DND-41 (cell line): ENCODE data around the gene RAB30.

Experiments
- ATAC-seq: fragments of 200-7000 bp; cut with Tn5 transposase; 3 replicates; pipeline ENCODE4 v1.9.1; 2021; ENCODE audit warnings: low read depth; ENCODE audit not compliant: insufficient read depth
- DNase-seq: peaks from one replicate; pipeline ENCODE4 v3.0.0-alpha.2; 2020
- H2AFZ ChIP-seq: 2 replicates; pipeline ENCODE4 v1.6.0; 2012; ENCODE audit warnings: low read depth, low read length
- H3K27ac ChIP-seq: 2 replicates; pipeline ENCODE4 v1.5.1; 2012; ENCODE audit warnings: low read length, inconsistent platforms
- H3K27me3 ChIP-seq: fragments of 200-600 bp; sonication (generic); 2 replicates; pipeline ENCODE4 v1.6.0; 2012; ENCODE audit warnings: low read length, mild to moderate bottlenecking, inconsistent platforms; ENCODE audit not compliant: insufficient read depth, poor library complexity
- H3K36me3 ChIP-seq: 2 replicates; pipeline ENCODE4 v1.5.1; 2012; ENCODE audit warnings: low read length, inconsistent platforms; ENCODE audit not compliant: insufficient read depth
- H3K4me1 ChIP-seq: 2 replicates; pipeline ENCODE4 v1.5.1; 2012; ENCODE audit warnings: mild to moderate bottlenecking, low read length; ENCODE audit not compliant: insufficient read depth
- H3K4me2 ChIP-seq: 2 replicates; pipeline ENCODE4 v1.6.0; 2012; ENCODE audit warnings: mild to moderate bottlenecking, moderate library complexity, low read length, inconsistent platforms; ENCODE audit not compliant: insufficient read depth
- H3K4me3 ChIP-seq, 2 experiments: fragments of 200-600 bp in 1 of 2; shearing (Covaris generic) in 1 of 2; 2 replicates each; pipeline ENCODE4 v1.5.1; 2012 to 2016; ENCODE audit warnings: inconsistent platforms in 2 of 2, low read length in 2 of 2, mild to moderate bottlenecking in 2 of 2, low read depth in 1 of 2, moderate library complexity in 1 of 2
- H3K79me2 ChIP-seq: 2 replicates; pipeline ENCODE4 v1.6.0; 2012; ENCODE audit warnings: low read length, inconsistent platforms; ENCODE audit not compliant: insufficient read depth
- H3K9ac ChIP-seq: 2 replicates; pipeline ENCODE4 v1.6.0; 2012; ENCODE audit warnings: low read depth, mild to moderate bottlenecking, inconsistent platforms, low read length, moderate library complexity
- H3K9me3 ChIP-seq: 2 replicates; pipeline ENCODE4 v1.5.1; 2012; ENCODE audit warnings: low read length, moderate library complexity, mild to moderate bottlenecking, inconsistent platforms; ENCODE audit not compliant: insufficient read depth, severe bottlenecking
- H4K20me1 ChIP-seq: 2 replicates; pipeline ENCODE4 v1.6.0; 2012; ENCODE audit warnings: low read length; ENCODE audit not compliant: insufficient read depth
- EZH2 ChIP-seq: IDR thresholded peaks from 3 replicates; pipeline ENCODE4 v1.6.1; 2012; ENCODE audit warnings: borderline replicate concordance, low read depth, mild to moderate bottlenecking, moderate library complexity, low read length, inconsistent platforms; ENCODE audit not compliant: severe bottlenecking
- TF ChIP-seq, protein P1 (sequence below): IDR thresholded peaks from 2 replicates; pipeline ENCODE4 v1.5.1; 2012; ENCODE audit warnings: borderline replicate concordance, low read length, moderate library complexity, mild to moderate bottlenecking; ENCODE audit not compliant: poor library complexity, severe bottlenecking; ENCODE audit errors: extremely low read depth

Gene RAB30

DNA sequence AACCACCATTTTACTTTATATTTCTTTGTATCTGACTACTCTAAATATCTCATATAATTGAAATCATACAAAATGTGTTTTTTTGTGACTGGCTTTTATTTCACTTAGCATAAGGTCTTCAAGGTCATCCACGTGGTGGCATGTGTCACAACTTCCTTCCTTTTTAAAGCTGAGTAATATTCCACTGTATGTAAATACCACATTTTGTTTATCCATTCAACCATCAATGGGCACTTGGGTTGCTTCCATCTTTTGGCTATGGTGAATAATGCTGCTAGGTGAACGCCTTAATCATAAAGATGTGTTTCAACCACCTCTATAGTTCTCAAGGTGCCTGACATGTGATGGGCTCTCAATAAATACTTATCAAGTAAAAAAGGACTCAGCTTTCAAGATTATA is 15.5 kb downstream of the RAB30 start:
- Histone ChIP-seq H4K20me1 (no peaks in the 10 kb centered on the region), H3K4me3 (no peak overlapping the region), H3K27me3 (no peaks in the 10 kb centered on the region), H3K4me2 (no peak overlapping the region), H2AFZ (no peak overlapping the region), H3K4me1 (no peaks in the 10 kb centered on the region), H3K9me3 (no peaks in the 10 kb centered on the region), H3K36me3 (no peaks in the 10 kb centered on the region), H3K27ac (no peak overlapping the region), H3K9ac (no peak overlapping the region), H3K79me2 (no peaks in the 10 kb centered on the region)
- TF ChIP-seq, protein P1, sequence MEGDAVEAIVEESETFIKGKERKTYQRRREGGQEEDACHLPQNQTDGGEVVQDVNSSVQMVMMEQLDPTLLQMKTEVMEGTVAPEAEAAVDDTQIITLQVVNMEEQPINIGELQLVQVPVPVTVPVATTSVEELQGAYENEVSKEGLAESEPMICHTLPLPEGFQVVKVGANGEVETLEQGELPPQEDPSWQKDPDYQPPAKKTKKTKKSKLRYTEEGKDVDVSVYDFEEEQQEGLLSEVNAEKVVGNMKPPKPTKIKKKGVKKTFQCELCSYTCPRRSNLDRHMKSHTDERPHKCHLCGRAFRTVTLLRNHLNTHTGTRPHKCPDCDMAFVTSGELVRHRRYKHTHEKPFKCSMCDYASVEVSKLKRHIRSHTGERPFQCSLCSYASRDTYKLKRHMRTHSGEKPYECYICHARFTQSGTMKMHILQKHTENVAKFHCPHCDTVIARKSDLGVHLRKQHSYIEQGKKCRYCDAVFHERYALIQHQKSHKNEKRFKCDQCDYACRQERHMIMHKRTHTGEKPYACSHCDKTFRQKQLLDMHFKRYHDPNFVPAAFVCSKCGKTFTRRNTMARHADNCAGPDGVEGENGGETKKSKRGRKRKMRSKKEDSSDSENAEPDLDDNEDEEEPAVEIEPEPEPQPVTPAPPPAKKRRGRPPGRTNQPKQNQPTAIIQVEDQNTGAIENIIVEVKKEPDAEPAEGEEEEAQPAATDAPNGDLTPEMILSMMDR, result no peak
- no peak for TF ChIP-seq EZH2
- DNase-seq, result no peak
- no peak for ATAC-seq

DNA sequence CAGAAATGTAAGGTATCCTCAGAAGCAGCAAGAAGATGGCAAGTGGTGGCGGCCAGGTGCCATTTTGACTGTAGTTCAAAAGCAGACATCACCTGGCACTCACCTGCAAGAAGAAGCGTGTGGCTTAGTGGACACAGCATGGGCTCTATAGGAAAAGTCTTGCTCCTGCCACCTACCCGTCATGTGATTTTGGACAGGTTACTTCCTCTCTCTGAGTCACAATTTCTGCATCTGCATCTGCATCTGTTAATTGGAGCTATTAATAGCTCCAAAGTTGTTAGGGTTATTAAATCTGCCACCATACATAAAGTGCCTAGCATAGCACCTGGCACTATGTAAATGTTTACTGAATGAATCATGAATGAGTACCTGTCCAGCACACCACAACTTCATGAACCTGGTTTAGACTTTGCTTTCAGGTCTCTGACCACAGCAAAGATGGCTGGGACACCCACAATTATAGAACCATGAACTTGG is 16.8 kb downstream of the RAB30 start:
- Histone ChIP-seq H3K27ac (no peak overlapping the region), H3K9ac (no peak overlapping the region), H3K9me3 (no peaks in the 10 kb centered on the region)

DNA sequence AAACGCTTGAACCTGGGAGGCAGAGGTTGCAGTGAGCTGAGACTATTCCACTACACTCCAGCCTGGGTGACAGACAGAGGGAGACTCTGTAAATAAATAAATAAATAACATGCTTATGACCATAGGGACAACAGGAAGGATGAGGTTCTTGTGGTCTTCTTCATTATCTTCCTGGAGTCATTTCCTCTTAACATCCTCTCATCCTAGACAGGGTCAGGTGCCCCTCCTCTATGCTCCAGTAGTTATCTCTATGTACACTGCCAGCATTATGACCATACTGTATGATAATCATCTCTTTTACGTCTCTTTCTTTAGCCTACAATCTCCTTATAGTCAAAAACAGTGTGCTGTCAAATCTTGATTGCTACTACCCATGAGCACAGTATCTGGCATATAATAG is 17.7 kb downstream of the RAB30 start:
- Histone ChIP-seq H3K9ac (no peak overlapping the region), H3K4me2 (no peak overlapping the region), H3K36me3 (no peaks in the 10 kb centered on the region), H4K20me1 (no peaks in the 10 kb centered on the region), H3K9me3 (no peaks in the 10 kb centered on the region), H3K4me1 (no peaks in the 10 kb centered on the region), H3K4me3 (no peak overlapping the region), H3K27ac (no peak overlapping the region), H2AFZ (no peak overlapping the region), H3K79me2 (no peaks in the 10 kb centered on the region), H3K27me3 (no peaks in the 10 kb centered on the region)
- DNase-seq, result no peak
- peak; percentile 57; the same call in 2 of the 3 replicates for ATAC-seq
- TF ChIP-seq EZH2, result no peak
- TF ChIP-seq, protein P1, result no peak

More for the DNA sequence above, 16.8 kb downstream of the RAB30 start:
- TF ChIP-seq, protein P1, result no peak
- Histone ChIP-seq H3K4me1 (no peaks in the 10 kb centered on the region), H3K4me3 (no peak overlapping the region), H3K4me2 (no peak overlapping the region), H3K36me3 (no peaks in the 10 kb centered on the region), H4K20me1 (no peaks in the 10 kb centered on the region), H3K27me3 (no peaks in the 10 kb centered on the region), H3K79me2 (no peaks in the 10 kb centered on the region), H2AFZ (no peak overlapping the region)
- DNase-seq (no peak), ATAC-seq (no peak)
